DND-41 (cell line): Measurements from ENCODE around the gene SUMO4.

Experiments
- CTCF ChIP-seq: IDR thresholded peaks from 2 replicates; pipeline ENCODE4 v1.5.1; 2012; ENCODE audit warnings: borderline replicate concordance, low read length, moderate library complexity, mild to moderate bottlenecking; ENCODE audit not compliant: poor library complexity, severe bottlenecking; ENCODE audit errors: extremely low read depth
- EZH2 ChIP-seq: IDR thresholded peaks from 3 replicates; pipeline ENCODE4 v1.6.1; 2012; ENCODE audit warnings: borderline replicate concordance, low read depth, mild to moderate bottlenecking, moderate library complexity, low read length, inconsistent platforms; ENCODE audit not compliant: severe bottlenecking

DNA sequence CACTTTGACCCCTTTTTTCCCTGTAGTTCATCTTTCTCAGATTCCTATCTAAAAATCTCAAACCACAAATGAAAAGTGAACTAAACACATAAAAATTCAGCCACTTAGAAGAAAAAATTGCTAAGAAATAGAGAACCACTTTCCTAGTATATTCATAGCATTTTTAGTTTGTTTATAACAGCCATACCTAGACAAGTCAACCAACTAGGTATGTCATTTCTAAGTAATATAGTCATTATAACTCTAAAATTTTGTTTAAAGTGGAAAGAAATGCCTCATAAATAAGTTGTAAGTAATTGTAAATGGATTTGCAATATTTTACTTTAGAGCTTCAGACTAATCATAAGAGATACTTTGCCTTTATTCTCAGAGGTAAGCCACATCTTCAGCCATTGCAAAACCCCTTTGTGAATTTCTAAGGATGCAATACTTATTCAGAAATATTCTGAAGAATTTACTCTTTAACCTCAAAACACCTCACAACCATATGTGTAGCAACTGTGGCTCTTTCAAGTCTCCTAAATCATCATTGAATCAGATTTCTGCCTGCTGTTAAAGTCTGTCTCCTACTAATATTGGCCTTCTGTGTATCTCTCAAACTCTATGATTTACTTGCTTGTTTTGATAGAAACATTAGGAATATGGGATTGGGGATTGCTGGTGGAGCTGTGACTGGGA, 6.9 kb upstream of the SUMO4 start:
- TF ChIP-seq CTCF, result no peak
- TF ChIP-seq EZH2, result no peak
